Neuronal stem cell (in vitro differentiated cells): Measurements from ENCODE around the gene MPND.

Experiments used
- DNase-seq: peaks from one replicate; pipeline ENCODE4 v3.0.0-alpha.2; 2013; ENCODE audit warnings: low spot score
- H2AFZ ChIP-seq: one replicate; pipeline ENCODE4 v1.6.1; 2013; ENCODE audit warnings: mild to moderate bottlenecking, low read length, inconsistent platforms
- H2AK5ac ChIP-seq: 2 replicates; pipeline ENCODE4 v1.6.1; 2013; ENCODE audit warnings: low read depth, mild to moderate bottlenecking, inconsistent platforms, low read length, moderate library complexity, mixed read lengths
- H2BK120ac ChIP-seq: 2 replicates; pipeline ENCODE4 v1.6.1; 2013; ENCODE audit warnings: low read depth, mild to moderate bottlenecking, inconsistent platforms, low read length, moderate library complexity, mixed read lengths
- H2BK12ac ChIP-seq: one replicate; pipeline ENCODE4 v1.6.1; 2013; ENCODE audit warnings: low read length, inconsistent platforms
- H2BK15ac ChIP-seq: 2 replicates; pipeline ENCODE4 v1.6.1; 2013; ENCODE audit warnings: mild to moderate bottlenecking, low read length, inconsistent platforms, mixed read lengths
- H2BK5ac ChIP-seq: one replicate; pipeline ENCODE4 v1.6.1; 2013; ENCODE audit warnings: inconsistent platforms, mild to moderate bottlenecking, low read length, moderate library complexity
- H3K14ac ChIP-seq: one replicate; pipeline ENCODE4 v1.6.1; 2013; ENCODE audit warnings: low read length, inconsistent platforms
- H3K18ac ChIP-seq: 2 replicates; pipeline ENCODE4 v1.6.1; 2013; ENCODE audit warnings: low read length, inconsistent platforms
- H3K23ac ChIP-seq: 2 replicates; pipeline ENCODE4 v1.6.1; 2013; ENCODE audit warnings: low read depth, mild to moderate bottlenecking, mixed read lengths, low read length, inconsistent platforms; ENCODE audit not compliant: poor library complexity
- H3K27ac ChIP-seq: replicated peaks from 3 replicates; pipeline ENCODE4 v1.5.1; 2013; ENCODE audit warnings: low read length, inconsistent platforms
- H3K27me3 ChIP-seq, 3 experiments: 2 replicates each; pipeline ENCODE4 v1.6.1; 2013; ENCODE audit warnings: low read length in 3 of 3, mild to moderate bottlenecking in 2 of 3, inconsistent platforms in 1 of 3, low read depth in 1 of 3, mixed read lengths in 1 of 3, moderate library complexity in 1 of 3; ENCODE audit not compliant: control insufficient read depth in 3 of 3, insufficient read depth in 3 of 3
- H3K36me3 ChIP-seq, 2 donors: replicated peaks in 1 of 2; 2 replicates each; pipeline ENCODE4 v1.6.1; 2013; ENCODE audit warnings: low read length in 2 of 2; ENCODE audit not compliant: control insufficient read depth in 2 of 2, insufficient read depth in 2 of 2
- H3K4ac ChIP-seq: 2 replicates; pipeline ENCODE4 v1.6.1; 2013; ENCODE audit warnings: inconsistent platforms, mild to moderate bottlenecking, low read length, moderate library complexity
- H3K4me1 ChIP-seq, 2 donors: 1 replicate in 1 of 2; 2 replicates in 1 of 2; pipeline ENCODE4 v1.6.1; 2013; ENCODE audit warnings: low read length in 2 of 2, low read depth in 1 of 2; ENCODE audit not compliant: control insufficient read depth in 2 of 2, insufficient read depth in 1 of 2
- H3K4me2 ChIP-seq: one replicate; pipeline ENCODE4 v1.6.1; 2013; ENCODE audit warnings: mild to moderate bottlenecking, low read length, inconsistent platforms; ENCODE audit not compliant: insufficient read depth, poor library complexity, severe bottlenecking
- H3K4me3 ChIP-seq, 2 donors: 2 replicates each; pipeline ENCODE4 v1.5.1; 2013; ENCODE audit warnings: low read length in 2 of 2, mild to moderate bottlenecking in 2 of 2, inconsistent platforms in 1 of 2, moderate library complexity in 1 of 2
- H3K79me1 ChIP-seq: one replicate; pipeline ENCODE4 v1.6.1; 2013; ENCODE audit warnings: low read depth, mild to moderate bottlenecking, inconsistent platforms, low read length, moderate library complexity
- H3K9ac ChIP-seq: one replicate; pipeline ENCODE4 v1.6.1; 2013; ENCODE audit warnings: mild to moderate bottlenecking, low read depth, low read length, inconsistent platforms; ENCODE audit not compliant: poor library complexity
- H3K9me3 ChIP-seq, 2 donors: replicated peaks in 1 of 2; 2 replicates each; pipeline versions ENCODE3 to v1.6.1; 2013; ENCODE audit warnings: low read length in 2 of 2, mild to moderate bottlenecking in 2 of 2, inconsistent platforms in 1 of 2, low read depth in 1 of 2, mixed read lengths in 1 of 2, moderate library complexity in 1 of 2; ENCODE audit not compliant: control insufficient read depth in 2 of 2, insufficient read depth in 1 of 2
- H4K8ac ChIP-seq: one replicate; pipeline ENCODE4 v1.6.1; 2013; ENCODE audit warnings: low read depth, mild to moderate bottlenecking, inconsistent platforms, low read length, moderate library complexity
- H4K91ac ChIP-seq: one replicate; pipeline ENCODE4 v1.6.1; 2013; ENCODE audit warnings: low read length, low read depth, mild to moderate bottlenecking, inconsistent platforms; ENCODE audit not compliant: poor library complexity
- WGBS, 2 donors: extraction: QIAGEN DNeasy Blood & Tissue Kit; methylation state at CpG; one replicate each; pipeline ENCODE4 v1.1.7; 2013; ENCODE audit warnings: missing lambda C conversion rate in 2 of 2, mixed read lengths in 1 of 2; ENCODE audit not compliant: insufficient read length in 2 of 2, insufficient replicate concordance in 1 of 2; ENCODE audit errors: extremely low coverage in 2 of 2; 5-methylcytosine and 5-hydroxymethylcytosine counted together

The MPND gene

DNA sequence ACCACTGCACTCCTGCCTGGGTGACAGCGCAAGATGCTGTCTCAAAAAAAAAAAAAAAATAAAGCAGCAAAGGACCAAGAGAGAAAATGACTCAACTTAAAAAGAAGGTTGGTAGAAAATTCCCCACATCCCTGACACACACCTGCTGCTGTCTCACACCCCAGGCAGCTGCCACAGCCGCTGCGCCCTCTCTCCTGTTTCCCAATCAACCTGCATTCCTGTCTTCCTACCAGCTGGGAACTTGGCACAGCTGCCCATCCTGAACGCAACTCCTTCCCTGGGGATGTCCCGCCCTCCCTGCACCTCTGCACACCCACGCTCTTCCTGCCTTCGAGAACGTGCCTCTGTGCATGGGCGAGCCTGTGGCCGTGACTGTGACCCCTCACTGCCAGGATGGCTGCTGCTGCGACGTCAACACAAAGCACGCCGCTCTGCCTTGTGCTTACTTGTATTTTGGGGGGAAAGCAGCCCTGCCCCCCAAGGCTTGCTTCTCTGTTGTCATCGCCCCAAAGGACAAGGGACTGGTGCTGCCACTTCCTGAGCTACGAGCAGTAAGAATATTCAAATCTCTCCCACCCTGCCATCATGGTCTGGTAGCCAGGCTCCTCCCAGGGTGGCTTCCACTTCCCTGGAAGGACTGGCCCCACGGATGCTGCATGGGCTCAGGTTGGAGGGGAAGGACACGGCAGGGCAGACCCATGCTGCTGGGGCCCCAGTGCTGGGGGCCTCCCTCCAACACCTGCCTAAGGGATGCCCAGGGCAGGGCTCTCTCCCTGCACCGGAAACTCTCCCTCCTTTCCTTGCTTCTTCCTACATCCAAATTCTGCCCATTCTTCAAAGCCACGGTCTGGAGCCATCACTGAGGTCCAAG is 36.3 kb downstream of the MPND start:
- Histone ChIP-seq H3K4me3 (no peak overlapping the region), H3K18ac (no peak overlapping the region), H3K79me1 (peaks cover 14% of the 10 kb centered on the region), H2BK12ac (no peak overlapping the region), H2BK120ac (no peak overlapping the region), H3K4ac (no peak overlapping the region), H4K91ac (peak overlapping the region; percentile 34), H3K9me3 (no peaks in the 10 kb centered on the region), H3K27me3 (no peaks in the 10 kb centered on the region), H3K14ac (no peak overlapping the region), H3K4me1 (peaks cover 17 to 18% of the 10 kb centered on the region in 2 donors), H3K23ac (peak overlapping the region; percentile 60), H2AFZ (no peak overlapping the region), H2AK5ac (no peak overlapping the region), H3K4me2 (no peak overlapping the region), H2BK5ac (peak overlapping the region; percentile 48), H3K27ac (no peak overlapping the region), H3K9ac (peak overlapping the region; percentile 73), H3K36me3 (peaks cover 3 to 21% of the 10 kb centered on the region in 2 donors), H4K8ac (no peak overlapping the region), H2BK15ac (no peak overlapping the region)
- no CpG with 5 or more reads among the region's 20 CpGs for WGBS, 2 donors
- no peak for DNase-seq

- H3K36me3 ChIP-seq, result peaks cover 3 to 26% of the 10 kb centered on the region in 2 donors
- no peak overlapping the region for H3K18ac ChIP-seq
- peak overlapping the region; percentile 49 for H3K23ac ChIP-seq
- no peak overlapping the region for H4K91ac ChIP-seq
- no peak for DNase-seq
- H2AK5ac ChIP-seq, result no peak overlapping the region
- no peak overlapping the region for H2BK12ac ChIP-seq
- H3K4me3 ChIP-seq, result no peak overlapping the region
- H2BK120ac ChIP-seq, result no peak overlapping the region
- H3K4ac ChIP-seq, result no peak overlapping the region
- no peak overlapping the region for H3K14ac ChIP-seq
- H2AFZ ChIP-seq, result no peak overlapping the region
- no peak overlapping the region for H3K27ac ChIP-seq
- H2BK15ac ChIP-seq, result no peak overlapping the region
- no peaks in the 10 kb centered on the region for H3K9me3 ChIP-seq
- H4K8ac ChIP-seq, result no peak overlapping the region
- peak overlapping the region; percentile 48 for H2BK5ac ChIP-seq
- H3K9ac ChIP-seq, result peak overlapping the region; percentile 50
- WGBS, 2 donors, result no CpG with 5 or more reads among the region's 17 CpGs
- H3K4me1 ChIP-seq, result peaks cover 12 to 14% of the 10 kb centered on the region in 2 donors
- no peaks in the 10 kb centered on the region for H3K27me3 ChIP-seq
- H3K4me2 ChIP-seq, result no peak overlapping the region
- peaks cover 13% of the 10 kb centered on the region for H3K79me1 ChIP-seq
These were observed 36.9 kb downstream of the MPND start for GRCh38 chr19:4380254-4380727.

DNA sequence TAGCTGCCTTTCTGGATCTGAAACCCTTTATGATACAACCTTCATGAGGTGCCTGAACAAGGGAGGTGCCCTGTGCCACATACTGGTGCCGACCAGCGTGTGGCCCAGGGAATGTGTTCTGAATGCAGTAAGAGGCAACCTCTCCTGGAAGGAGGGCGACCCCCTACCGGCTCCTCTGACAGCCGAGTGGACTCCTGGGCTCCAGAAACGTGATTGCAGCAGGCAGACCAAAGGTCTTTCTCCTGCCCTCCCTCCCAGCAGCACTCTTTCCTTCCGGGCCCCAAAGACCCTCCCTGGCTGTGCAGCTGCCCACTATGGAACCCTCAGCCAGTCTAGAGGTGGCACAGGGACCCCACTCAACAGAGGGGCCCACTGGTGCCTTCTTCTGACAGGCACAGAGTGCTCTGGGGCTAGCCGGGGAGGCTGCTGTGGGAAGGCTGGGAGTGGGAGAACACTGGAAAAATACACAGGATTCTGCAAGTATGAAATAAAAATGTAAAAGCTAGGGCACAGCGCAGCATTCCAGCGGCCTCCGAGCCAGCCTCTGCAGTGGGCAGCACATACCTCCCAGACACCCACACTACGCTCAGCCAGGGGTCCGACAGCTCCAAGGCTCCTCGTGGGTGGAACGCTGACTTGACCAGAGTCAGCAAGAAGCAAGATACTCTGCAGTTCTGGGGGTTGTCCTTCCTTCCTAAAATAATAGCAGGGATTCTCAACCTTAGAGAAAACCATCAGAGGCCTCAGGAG is 42.1 kb downstream of the MPND start:
- Histone ChIP-seq H2AFZ (no peak overlapping the region), H3K18ac (no peak overlapping the region), H2BK120ac (no peak overlapping the region), H2BK12ac (no peak overlapping the region), H3K4me2 (no peak overlapping the region), H2BK15ac (no peak overlapping the region), H2BK5ac (peak overlapping the region; percentile 57), H3K36me3 (peaks cover 3 to 47% of the 10 kb centered on the region in 2 donors), H3K27ac (no peak overlapping the region), H3K27me3 (no peaks in the 10 kb centered on the region), H4K8ac (no peak overlapping the region), H3K4me1 (peaks cover 21 to 23% of the 10 kb centered on the region in 2 donors), H3K14ac (peak overlapping the region; percentile 43), H2AK5ac (peak overlapping the region; percentile 32), H3K9ac (peak overlapping the region; percentile 27), H4K91ac (no peak overlapping the region), H3K4ac (peak overlapping the region; percentile 61), H3K4me3 (no peak overlapping the region), H3K23ac (peak overlapping the region; percentile 1), H3K79me1 (peaks cover 15% of the 10 kb centered on the region), H3K9me3 (no peaks in the 10 kb centered on the region)
- WGBS, 2 donors, result no CpG with 5 or more reads among the region's 15 CpGs
- DNase-seq, result no peak
